ENCODE data around the gene ERBB2.

Gene ERBB2

GRCh38 chr17:39666231-39666600 is 33.6 kb upstream of the ERBB2 start:
- no peak for DNase-seq

GRCh38 chr17:39666601-39667261 is 33.1 kb upstream of the ERBB2 start:
- no peak for DNase-seq

- no peak for DNase-seq
These were observed 32.5 kb upstream of the ERBB2 start for GRCh38 chr17:39667262-39667944.

GRCh38 chr17:39667945-39668924 is 31.6 kb upstream of the ERBB2 start, which contains the start of gene PNMT:
Gene PNMT (plus strand): TSS chr17:39668453. CDS start chr17:39668476, 23 bp downstream.
- DNase-seq: peak; percentile 9 to 34

GRCh38 chr17:39669897-39670735 is 29.7 kb upstream of the ERBB2 start:
- no peak for DNase-seq

GRCh38 chr17:39670746-39671145 is 29.1 kb upstream of the ERBB2 start:
- DNase-seq: no peak

GRCh38 chr17:39671651-39672521 is 28.0 kb upstream of the ERBB2 start:
- DNase-seq: peak in 1 of 2 experiments; percentile 29

GRCh38 chr17:39672522-39673334 is 27.1 kb upstream of the ERBB2 start:
- DNase-seq: no peak

GRCh38 chr17:39673335-39674081 is 26.4 kb upstream of the ERBB2 start:
- DNase-seq: no peak

GRCh38 chr17:39674179-39674578 is 25.7 kb upstream of the ERBB2 start:
- DNase-seq: no peak

- peak; percentile 83 to 90 for DNase-seq
These were observed 25.0 kb upstream of the ERBB2 start for GRCh38 chr17:39674702-39675389.

GRCh38 chr17:39675390-39676082 is 24.3 kb upstream of the ERBB2 start:
- no peak for DNase-seq

GRCh38 chr17:39676198-39676819 is 23.6 kb upstream of the ERBB2 start:
- peak; percentile 52 to 71 for DNase-seq

- no peak for DNase-seq
These were observed 22.8 kb upstream of the ERBB2 start for GRCh38 chr17:39677072-39677471.

GRCh38 chr17:39677542-39678339 is 22.1 kb upstream of the ERBB2 start:
- DNase-seq: peak; percentile 15 to 47

- DNase-seq: no peak
These were observed 21.3 kb upstream of the ERBB2 start for GRCh38 chr17:39678340-39679116.

All from NCI-H2081 (cell line).